Transverse colon (tissue), 4 donors: ENCODE data around the gene CHPF2. TPM values are rescaled to one million over a fixed set of nuclear protein-coding genes. Genes with fewer than 3 reads are reported as not detected.

Experiments used
- DNase-seq: peaks from one replicate; pipeline ENCODE4 v3.0.0-alpha.2; 2019
- H3K27ac ChIP-seq, 4 donors: fragments of 200-600 bp; sonication (generic); 2 replicates each; pipeline ENCODE4 v1.5.1; 2016 to 2018; ENCODE audit warnings: inconsistent platforms in 4 of 4
- H3K27me3 ChIP-seq: fragments of 200-600 bp; sonication (generic); 2 replicates; pipeline ENCODE4 v1.5.1; 2017; ENCODE audit warnings: inconsistent platforms
- H3K36me3 ChIP-seq, 4 donors: fragments of 200-600 bp; sonication (generic); 2 replicates each; pipeline ENCODE4 v1.5.1; 2017 to 2019; ENCODE audit warnings: inconsistent platforms in 4 of 4
- H3K4me1 ChIP-seq, 4 donors: fragments of 200-600 bp; sonication (generic); 2 replicates each; pipeline ENCODE4 v1.5.1; 2017 to 2020; ENCODE audit warnings: inconsistent platforms in 4 of 4
- H3K4me3 ChIP-seq, 4 donors: fragments of 200-600 bp; sonication (generic); 1 replicate in 1 of 4; 2 replicates in 3 of 4; pipeline versions ENCODE4 v1.5.1 to v1.6.1; 2017 to 2019; ENCODE audit warnings: inconsistent platforms in 4 of 4
- H3K9me3 ChIP-seq, 2 donors: fragments of 200-600 bp; sonication (generic); 2 replicates each; pipeline ENCODE4 v1.5.1; 2017 to 2019; ENCODE audit warnings: inconsistent platforms in 2 of 2
- CTCF ChIP-seq, 5 experiments: fragments of 200-600 bp in 3 of 5; fragments of 450-650 bp in 2 of 5; sonication (generic) in 3 of 5; IDR thresholded peaks; 1 replicate in 2 of 5; 2 replicates in 3 of 5; pipeline ENCODE4 v1.5.1; 2016 to 2017; ENCODE audit warnings: antibody characterized with exemption in 5 of 5, inconsistent platforms in 3 of 5, mild to moderate bottlenecking in 2 of 5, moderate library complexity in 1 of 5
- EP300 ChIP-seq: sonication (generic); formaldehyde crosslinking; IDR thresholded peaks from one replicate; pipeline ENCODE4 v1.6.1; 2017; ENCODE audit warnings: antibody characterized with exemption, low read depth
- POLR2A ChIP-seq: fragments of 450-650 bp; IDR thresholded peaks from one replicate; pipeline ENCODE4 v1.6.1; 2016; ENCODE audit warnings: antibody characterized with exemption, mild to moderate bottlenecking, moderate library complexity
- POLR2AphosphoS5 ChIP-seq, 3 donors: sonication (generic); formaldehyde crosslinking; IDR thresholded peaks; one replicate each; pipeline ENCODE4 v1.6.1; 2016; ENCODE audit warnings: antibody characterized with exemption in 3 of 3
- WGBS, 2 donors: methylation state at CpG; one replicate each; pipeline ENCODE4 v1.1.5; 2018; ENCODE audit warnings: low coverage in 1 of 2; 5-methylcytosine and 5-hydroxymethylcytosine counted together
- in situ Hi-C, 4 donors: fragments of 200-750 bp; cut with MboI; loops; one replicate each; pipeline versions ENCODE4 v1.15.0 to v1.15.1; 2017; ENCODE audit warnings: low sequenced_read_pairs in 3 of 4, low pct_ligation_motif_present in 1 of 4, low pct_unique_long_range_greater_than_20kb in 1 of 4
- intact Hi-C: fragments of 100-400 bp; cut with DNase I; formaldehyde crosslinking; loops from one replicate; pipeline ENCODE4 v1.15.1; 2023; ENCODE audit warnings: low total_unique reads
- total RNA-seq, 4 donors: library from RNA; depleted of rRNA; stranded (reverse); fragments of >200 nt; gene quantifications; one replicate each; pipeline ENCODE4 v1.1.0, GENCODE V29; 2016

CHPF2 gene
- total RNA-seq, 4 donors from 2014 or later = 48.4 to 104 (median 50.9) TPM

- no peak overlapping the region for H3K4me3 ChIP-seq
- 40% methylated on average over 3 of the region's 10 CpGs; no CpG with 5 or more reads in 1 of the 2 donors for WGBS, 2 donors
- H3K9me3 ChIP-seq = no peaks in the 10 kb centered on the region
- DNase-seq = no peak
- TF ChIP-seq EP300 = no peak
- TF ChIP-seq CTCF (IDR thresholded peaks at IDR 0.05) = no peak
- TF ChIP-seq POLR2AphosphoS5 (IDR thresholded peaks at IDR 0.05) = no peak
- TF ChIP-seq POLR2A = no peak
- in situ Hi-C loops (no loop called here), intact Hi-C loops (no loop called here)
- no peaks in the 10 kb centered on the region for H3K4me1 ChIP-seq
- no peak overlapping the region for H3K27ac ChIP-seq
- peaks cover 13% of the 10 kb centered on the region for H3K27me3 ChIP-seq
- H3K36me3 ChIP-seq = no peaks in the 10 kb centered on the region
Measured at GRCh38 chr7:151261529-151261928, 29.2 kb downstream of the CHPF2 start.

GRCh38 chr7:151264615-151265014 lies 32.3 kb downstream of the CHPF2 start:
- intact Hi-C loops = no loop called here
- no peaks in the 10 kb centered on the region for H3K9me3 ChIP-seq
- DNase-seq = no peak
- no peaks in the 10 kb centered on the region for H3K4me1 ChIP-seq
- WGBS, 2 donors = 63% methylated on average over 5 of the region's 5 CpGs; no CpG with 5 or more reads in 1 of the 2 donors
- in situ Hi-C loops = no loop called here
- no peak overlapping the region for H3K4me3 ChIP-seq
- no peak overlapping the region for H3K27ac ChIP-seq
- peaks cover 4% of the 10 kb centered on the region for H3K27me3 ChIP-seq
- no peak for TF ChIP-seq EP300
- no peak for TF ChIP-seq POLR2A
- TF ChIP-seq POLR2AphosphoS5 (IDR thresholded peaks at IDR 0.05) = no peak
- TF ChIP-seq CTCF (IDR thresholded peaks at IDR 0.05) = no peak
- H3K36me3 ChIP-seq = no peaks in the 10 kb centered on the region

DNA sequence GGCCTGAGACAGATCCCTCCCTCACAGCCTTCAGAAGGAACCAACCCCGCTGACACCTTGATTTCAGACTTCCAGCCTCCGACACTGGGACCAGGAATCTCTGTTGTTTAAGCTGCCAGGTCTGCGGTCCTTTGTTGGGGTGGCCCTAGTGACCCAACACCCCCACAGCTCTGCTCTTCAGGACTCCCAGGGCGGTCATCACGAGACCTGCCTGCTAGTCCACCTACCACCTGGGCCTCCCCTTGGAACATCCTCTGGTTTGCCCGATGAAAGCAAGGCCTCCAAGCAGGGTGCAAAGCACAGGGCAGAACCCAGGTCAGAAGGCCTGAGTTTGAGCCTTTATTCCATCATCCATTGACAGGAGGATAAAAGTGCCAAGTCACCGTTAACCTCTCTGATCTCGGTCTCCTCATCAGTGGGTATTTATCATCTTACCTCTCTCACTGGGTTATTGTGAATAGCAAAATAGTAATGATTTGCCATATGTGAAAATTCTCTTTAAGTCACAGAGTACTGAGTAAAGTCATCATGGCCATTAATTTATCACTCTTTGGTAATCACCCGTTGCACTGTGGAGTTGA lies 33.2 kb downstream of the CHPF2 start:
- Histone ChIP-seq H3K4me3 (no peak overlapping the region), H3K4me1 (no peaks in the 10 kb centered on the region), H3K36me3 (no peaks in the 10 kb centered on the region), H3K27me3 (peaks cover 4% of the 10 kb centered on the region), H3K9me3 (no peaks in the 10 kb centered on the region), H3K27ac (no peak overlapping the region)
- in situ Hi-C loops (no loop called here), intact Hi-C loops (no loop called here)
- TF ChIP-seq POLR2AphosphoS5 (IDR thresholded peaks at IDR 0.05) (no peak), EP300 (no peak), POLR2A (no peak), CTCF (IDR thresholded peaks at IDR 0.05) (no peak)
- WGBS, 2 donors = 88 to 89% methylated on average over 3 to 9 of the region's 9 CpGs
- no peak for DNase-seq

DNA sequence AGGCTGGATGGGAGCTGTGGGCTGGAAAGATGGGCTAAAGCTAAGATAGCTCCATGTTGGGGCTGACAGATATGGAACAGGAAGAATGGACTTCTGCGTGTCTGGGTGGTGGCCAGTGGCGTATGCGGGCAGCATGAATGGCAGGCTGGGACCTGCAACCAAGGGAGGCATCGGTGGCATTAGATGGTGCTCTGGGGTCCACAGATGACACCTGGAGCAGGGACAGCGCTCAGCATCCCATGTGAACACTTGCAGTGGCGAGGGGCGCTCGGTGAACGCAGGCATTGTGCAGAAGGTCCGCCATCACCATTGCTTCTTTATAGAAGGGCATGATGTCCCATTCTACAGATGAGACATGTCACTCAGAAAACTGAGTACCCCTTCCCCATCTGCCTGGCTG lies 37.2 kb downstream of the CHPF2 start:
- DNase-seq = no peak
- intact Hi-C loops (no loop called here), in situ Hi-C loops (no loop called here)
- no peaks in the 10 kb centered on the region for H3K9me3 ChIP-seq
- no peak for TF ChIP-seq EP300
- no peak for TF ChIP-seq POLR2A
- TF ChIP-seq CTCF (IDR thresholded peaks at IDR 0.05) = no peak
- TF ChIP-seq POLR2AphosphoS5 (IDR thresholded peaks at IDR 0.05) = no peak
- no peak overlapping the region for H3K4me3 ChIP-seq
- 93% methylated on average over 10 of the region's 10 CpGs; no CpG with 5 or more reads in 1 of the 2 donors for WGBS, 2 donors
- H3K27me3 ChIP-seq = no peaks in the 10 kb centered on the region
- no peaks in the 10 kb centered on the region for H3K36me3 ChIP-seq
- H3K27ac ChIP-seq = no peak overlapping the region
- peaks cover 0 to 10% (median 0%) of the 10 kb centered on the region in 4 donors for H3K4me1 ChIP-seq
